KOPT-K1 (cell line): ENCODE measurements around the gene FHOD3.

ENCODE experiments used
- H3K27ac ChIP-seq: fragments of 200-600 bp; sonication (generic); 2 replicates; pipeline ENCODE4 v1.5.1; 2016; ENCODE audit warnings: antibody characterized with exemption, mild to moderate bottlenecking, low read depth, low read length; ENCODE audit not compliant: poor library complexity, severe bottlenecking
- H3K36me3 ChIP-seq: fragments of 200-600 bp; sonication (generic); 2 replicates; pipeline ENCODE4 v1.5.1; 2017; ENCODE audit warnings: antibody characterized with exemption, mild to moderate bottlenecking, low read length, moderate library complexity; ENCODE audit not compliant: insufficient read depth
- H3K9me3 ChIP-seq: fragments of 200-600 bp; sonication (generic); 2 replicates; pipeline ENCODE4 v1.5.1; 2017; ENCODE audit warnings: antibody characterized with exemption, low read length, mild to moderate bottlenecking; ENCODE audit not compliant: insufficient read depth, poor library complexity, severe bottlenecking

Gene FHOD3

GRCh38 chr18:36297417-36298125, at the start of gene FHOD3:
TSS of gene FHOD3 (plus strand) at chr18:36297713. CDS start at chr18:36297836, 123 bp downstream.
- H3K27ac ChIP-seq = no peak within 1 kb of the TSS
- H3K9me3 ChIP-seq = no peaks in the 10 kb centered on the region
- no peaks in the 10 kb centered on the region for H3K36me3 ChIP-seq

GRCh38 chr18:36249392-36249791, 48.1 kb upstream of the FHOD3 start:
- H3K9me3 ChIP-seq = peaks cover 4% of the 10 kb centered on the region
- no peak overlapping the region for H3K27ac ChIP-seq
- no peaks in the 10 kb centered on the region for H3K36me3 ChIP-seq

- H3K36me3 ChIP-seq = no peaks in the 10 kb centered on the region
- no peak overlapping the region for H3K27ac ChIP-seq
- H3K9me3 ChIP-seq = peaks cover 4% of the 10 kb centered on the region
Observed at GRCh38 chr18:36250827-36251226, 46.7 kb upstream of the FHOD3 start.

GRCh38 chr18:36255072-36255698, 42.3 kb upstream of the FHOD3 start:
- no peaks in the 10 kb centered on the region for H3K9me3 ChIP-seq
- H3K27ac ChIP-seq = no peak overlapping the region
- H3K36me3 ChIP-seq = no peaks in the 10 kb centered on the region

GRCh38 chr18:36256094-36256493, 41.4 kb upstream of the FHOD3 start:
- no peaks in the 10 kb centered on the region for H3K36me3 ChIP-seq
- H3K27ac ChIP-seq = no peak overlapping the region
- no peaks in the 10 kb centered on the region for H3K9me3 ChIP-seq

- H3K9me3 ChIP-seq = no peaks in the 10 kb centered on the region
- H3K36me3 ChIP-seq = no peaks in the 10 kb centered on the region
- H3K27ac ChIP-seq = no peak overlapping the region
Observed at GRCh38 chr18:36262971-36263370, 34.5 kb upstream of the FHOD3 start.

- H3K9me3 ChIP-seq = no peaks in the 10 kb centered on the region
- no peak overlapping the region for H3K27ac ChIP-seq
- no peaks in the 10 kb centered on the region for H3K36me3 ChIP-seq
Observed at GRCh38 chr18:36264283-36264682, 33.2 kb upstream of the FHOD3 start.

- no peaks in the 10 kb centered on the region for H3K36me3 ChIP-seq
- H3K27ac ChIP-seq = no peak overlapping the region
- no peaks in the 10 kb centered on the region for H3K9me3 ChIP-seq
Observed at GRCh38 chr18:36265015-36265414, 32.5 kb upstream of the FHOD3 start.

- no peak overlapping the region for H3K27ac ChIP-seq
- no peaks in the 10 kb centered on the region for H3K36me3 ChIP-seq
- H3K9me3 ChIP-seq = no peaks in the 10 kb centered on the region
Observed at GRCh38 chr18:36269157-36269556, 28.4 kb upstream of the FHOD3 start.

GRCh38 chr18:36271153-36271552, 26.4 kb upstream of the FHOD3 start:
- no peak overlapping the region for H3K27ac ChIP-seq
- no peaks in the 10 kb centered on the region for H3K36me3 ChIP-seq
- H3K9me3 ChIP-seq = no peaks in the 10 kb centered on the region

GRCh38 chr18:36273347-36273746, 24.2 kb upstream of the FHOD3 start:
- Histone ChIP-seq H3K9me3 (no peaks in the 10 kb centered on the region), H3K36me3 (no peaks in the 10 kb centered on the region), H3K27ac (no peak overlapping the region)

- no peaks in the 10 kb centered on the region for H3K36me3 ChIP-seq
- H3K27ac ChIP-seq = no peak overlapping the region
- H3K9me3 ChIP-seq = no peaks in the 10 kb centered on the region
Observed at GRCh38 chr18:36274083-36274715, 23.3 kb upstream of the FHOD3 start.

GRCh38 chr18:36275561-36275960, 22.0 kb upstream of the FHOD3 start:
- H3K36me3 ChIP-seq = no peaks in the 10 kb centered on the region
- H3K27ac ChIP-seq = no peak overlapping the region
- no peaks in the 10 kb centered on the region for H3K9me3 ChIP-seq

- Histone ChIP-seq H3K36me3 (no peaks in the 10 kb centered on the region), H3K27ac (no peak overlapping the region), H3K9me3 (no peaks in the 10 kb centered on the region)
Observed at GRCh38 chr18:36279001-36279400, 18.5 kb upstream of the FHOD3 start.

GRCh38 chr18:36281936-36282335, 15.6 kb upstream of the FHOD3 start:
- H3K27ac ChIP-seq = no peak overlapping the region
- H3K36me3 ChIP-seq = no peaks in the 10 kb centered on the region
- no peaks in the 10 kb centered on the region for H3K9me3 ChIP-seq

GRCh38 chr18:36283448-36283847, 14.1 kb upstream of the FHOD3 start:
- H3K36me3 ChIP-seq = no peaks in the 10 kb centered on the region
- H3K9me3 ChIP-seq = no peaks in the 10 kb centered on the region
- no peak overlapping the region for H3K27ac ChIP-seq
